Activated CD8-positive, alpha-beta T cell treated with anti-CD3 and anti-CD28 coated beads for 36 hours (primary cell): Measurements from ENCODE around the gene PERP. TPM values are rescaled to one million over a fixed set of nuclear protein-coding genes. Genes with fewer than 3 reads are reported as not detected.
"Not testable (repeated sequence)": the region's sequence is repeated elsewhere in the genome, so short reads cannot be mapped to it uniquely, and the experiment has no call there.

Experiments used
- ATAC-seq: fragments of 200-7000 bp; cut with Tn5 transposase; one replicate; pipeline ENCODE4 v1.10.0; 2021; ENCODE audit warnings: mild to moderate bottlenecking, moderate library complexity
- CTCF ChIA-PET: fragments of 350-600 bp; sonication (Branson Sonifier 250); formaldehyde crosslinking; loops from one replicate; lab custom pipeline; 2021; ENCODE audit warnings: antibody characterized with exemption; lab: Charles Lee
- POLR2A ChIA-PET: fragments of 350-600 bp; sonication (Branson Sonifier 250); formaldehyde crosslinking; loops from one replicate; lab custom pipeline; 2021; ENCODE audit warnings: antibody characterized with exemption; lab: Charles Lee
- DNase-seq: peaks from one replicate; pipeline ENCODE4 v3.0.0-alpha.2; 2020
- H3K27ac Mint-ChIP-seq: one replicate; pipeline ENCODE4 v1.8.0; 2021; ENCODE audit warnings: mild to moderate bottlenecking, mixed read lengths
- H3K27me3 Mint-ChIP-seq: one replicate; pipeline ENCODE4 v1.8.0; 2021; ENCODE audit warnings: mixed read lengths
- H3K36me3 Mint-ChIP-seq: one replicate; pipeline ENCODE4 v1.8.0; 2021; ENCODE audit warnings: low read depth, mixed read lengths
- H3K4me1 Mint-ChIP-seq: one replicate; pipeline ENCODE4 v1.8.0; 2021; ENCODE audit warnings: low read depth, mixed read lengths
- H3K4me3 Mint-ChIP-seq: one replicate; pipeline ENCODE4 v1.8.0; 2021; ENCODE audit warnings: mild to moderate bottlenecking, moderate library complexity, mixed read lengths
- H3K9me3 Mint-ChIP-seq: one replicate; pipeline ENCODE4 v1.8.0; 2021; ENCODE audit warnings: mixed read lengths
- CTCF ChIP-seq: fragments of 200-600 bp; IDR thresholded peaks from one replicate; pipeline ENCODE4 v1.8.0; 2022; ENCODE audit warnings: antibody characterized with exemption, mild to moderate bottlenecking
- intact Hi-C: fragments of 100-400 bp; cut with micrococcal nuclease; formaldehyde crosslinking; loops from one replicate; pipeline ENCODE4 v1.10.0; 2022
- total RNA-seq, 2 experiments: library from RNA; stranded (reverse); gene quantifications; one replicate each; pipeline ENCODE4 v1.2.3, GENCODE V29; 2021

PERP gene
- total RNA-seq, 2 experiments from 2014 or later = 3.7 to 4.5 TPM

DNA sequence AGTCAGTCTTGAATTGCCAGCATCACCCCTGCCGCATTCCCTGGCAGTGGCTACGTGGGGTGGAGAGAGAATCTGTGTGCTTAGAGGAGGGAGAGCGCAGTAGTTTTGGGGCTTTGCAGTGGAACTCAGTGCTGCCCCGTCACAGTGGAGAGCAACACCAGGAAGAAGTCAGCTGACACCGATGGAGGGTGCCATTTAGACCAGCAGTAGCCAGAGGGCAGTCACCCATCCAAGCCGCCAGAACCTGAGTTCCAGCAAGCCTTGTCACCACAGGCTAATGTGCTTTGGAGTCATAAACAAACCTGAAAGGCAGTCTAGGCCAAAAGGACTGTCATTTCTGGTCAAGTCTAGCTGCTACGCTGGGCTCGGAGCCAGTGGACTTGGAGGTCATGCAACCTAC lies 22.0 kb upstream of the PERP start:
- intact Hi-C loops = no loop called here
- no peak overlapping the region for H3K4me3 Mint-ChIP-seq
- H3K27me3 Mint-ChIP-seq = peaks cover 12% of the 10 kb centered on the region
- ChIA-PET POLR2A (no interaction called here), CTCF (interaction anchor here (2.2 kb wide), 1 partner anchor 13 kb away, joined by 6 read pairs; no protein-coding TSS in a partner anchor)
- DNase-seq (no peak), ATAC-seq (no peak)
- no peaks in the 10 kb centered on the region for H3K9me3 Mint-ChIP-seq
- TF ChIP-seq CTCF = no peak
- H3K27ac Mint-ChIP-seq = no peak overlapping the region
- H3K36me3 Mint-ChIP-seq = no peaks in the 10 kb centered on the region
- H3K4me1 Mint-ChIP-seq = no peaks in the 10 kb centered on the region

DNA sequence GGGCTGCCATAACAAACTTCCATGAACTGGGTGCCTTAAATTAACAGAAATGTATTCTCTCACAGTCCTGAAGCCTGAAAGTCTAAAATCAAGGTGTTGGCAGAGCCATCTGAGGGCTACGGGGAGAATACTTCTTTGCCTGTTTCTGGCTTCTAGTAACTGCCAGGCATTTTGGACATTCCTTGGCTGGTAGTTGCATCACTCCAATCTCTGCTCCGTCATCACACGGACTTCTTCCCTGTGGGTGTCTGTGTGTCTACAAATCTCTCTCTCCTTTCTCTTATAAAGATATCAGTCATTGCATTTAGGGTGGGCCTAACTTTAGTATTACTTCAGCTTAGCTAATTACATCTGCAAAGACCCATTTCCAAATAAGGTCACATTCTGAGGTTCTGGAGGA lies 20.9 kb upstream of the PERP start:
- ATAC-seq (no peak), DNase-seq (no peak)
- Mint-ChIP-seq H3K4me3 (no peak overlapping the region), H3K27ac (no peak overlapping the region), H3K9me3 (no peaks in the 10 kb centered on the region), H3K27me3 (peaks cover 8% of the 10 kb centered on the region), H3K36me3 (no peaks in the 10 kb centered on the region), H3K4me1 (no peaks in the 10 kb centered on the region)
- ChIA-PET CTCF (no interaction called here), POLR2A (no interaction called here)
- TF ChIP-seq CTCF = no peak
- intact Hi-C loops = no loop called here

DNA sequence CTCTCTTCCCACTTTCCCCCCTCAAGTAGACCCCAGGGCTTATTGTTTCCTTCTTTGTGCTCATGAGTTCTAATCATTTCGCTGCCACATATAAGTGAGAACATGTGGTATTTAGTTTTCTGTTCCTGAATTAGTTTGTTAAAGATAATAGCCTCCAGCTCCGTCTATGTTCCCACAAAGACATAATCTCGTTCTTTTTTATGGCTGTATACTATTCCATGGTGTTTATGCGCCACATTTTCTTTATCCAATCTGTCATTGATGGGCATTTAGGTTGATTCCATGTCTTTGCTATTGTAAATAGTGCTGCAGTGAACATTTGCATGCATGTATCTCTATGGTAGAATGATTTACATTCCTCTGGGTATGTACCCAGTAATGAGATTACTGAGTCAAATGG lies 16.9 kb upstream of the PERP start:
- POLR2A ChIA-PET = no interaction called here
- CTCF ChIA-PET = interaction anchor here (1.9 to 3.9 kb wide), 2 partner anchors 8 to 182 kb away, joined by 3 to 20 read pairs; no protein-coding TSS in a partner anchor
- Mint-ChIP-seq H3K27ac (no peak overlapping the region), H3K4me3 (no peak overlapping the region), H3K36me3 (no peaks in the 10 kb centered on the region), H3K4me1 (no peaks in the 10 kb centered on the region), H3K9me3 (no peaks in the 10 kb centered on the region), H3K27me3 (peaks cover 9% of the 10 kb centered on the region)
- ATAC-seq (no peak), DNase-seq (no peak)
- no peak for TF ChIP-seq CTCF
- intact Hi-C loops = no loop called here

- intact Hi-C loops = loop anchor here (5.0 to 10.0 kb wide), 3 partner anchors 167 to 397 kb away; partner anchors contain the start of gene HEBP2
- Mint-ChIP-seq H3K4me3 (no peak overlapping the region), H3K9me3 (no peaks in the 10 kb centered on the region), H3K27me3 (peaks cover 17% of the 10 kb centered on the region), H3K4me1 (peaks cover 6% of the 10 kb centered on the region), H3K36me3 (no peaks in the 10 kb centered on the region), H3K27ac (no peak overlapping the region)
- ATAC-seq = no peak
- ChIA-PET POLR2A (no interaction called here), CTCF (interaction anchor here (0.9 to 6.6 kb wide), 4 partner anchors 168 to 399 kb away, joined by 3 to 58 read pairs (median 4); no protein-coding TSS in a partner anchor)
- DNase-seq = no peak
- no peak for TF ChIP-seq CTCF
These were observed 12.8 kb upstream of the PERP start for GRCh38 chr6:138119976-138120375.

DNA sequence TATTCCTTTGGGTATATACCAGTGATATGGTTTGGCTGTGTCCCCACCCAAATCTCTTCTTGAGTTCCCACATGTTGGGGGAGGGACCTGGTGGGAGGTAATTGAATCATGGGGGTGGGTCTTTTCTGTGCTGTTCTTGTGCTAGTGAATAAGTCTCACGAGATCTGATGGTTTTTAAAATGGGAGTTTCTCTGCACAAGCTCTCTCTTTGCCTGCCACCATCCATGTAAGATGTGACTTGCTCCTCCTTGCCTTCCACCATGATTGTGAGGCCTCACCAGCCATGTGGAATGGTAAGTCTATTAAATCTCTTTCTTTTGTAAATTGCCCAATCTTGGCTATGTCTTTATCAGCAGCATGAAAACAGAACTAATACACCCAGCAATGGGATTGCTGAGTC lies 12.0 kb upstream of the PERP start:
- peaks cover 19% of the 10 kb centered on the region for H3K27me3 Mint-ChIP-seq

More for the DNA sequence above, 12.0 kb upstream of the PERP start:
- DNase-seq, ATAC-seq, H3K27ac Mint-ChIP-seq, H3K4me3 Mint-ChIP-seq, H3K36me3 Mint-ChIP-seq, POLR2A ChIA-PET, H3K9me3 Mint-ChIP-seq, H3K4me1 Mint-ChIP-seq: not testable (repeated sequence)
- CTCF ChIA-PET = interaction anchor here (1.6 to 6.6 kb wide), 3 partner anchors 309 to 400 kb away, joined by 4 to 58 read pairs (median 29); no protein-coding TSS in a partner anchor
- intact Hi-C loops = loop anchor here (5.0 to 10.0 kb wide), 3 partner anchors 168 to 398 kb away; partner anchors contain the start of gene HEBP2
